ENCODE results near the gene EYA3. TPM values are rescaled to one million over a fixed set of nuclear protein-coding genes. Genes with fewer than 3 reads are reported as not detected.

The EYA3 gene
- total and polyA plus RNA-seq, 2 of the 4 experiments (the other 2 are of a cell fraction): 9.1 to 17.6 TPM

DNA sequence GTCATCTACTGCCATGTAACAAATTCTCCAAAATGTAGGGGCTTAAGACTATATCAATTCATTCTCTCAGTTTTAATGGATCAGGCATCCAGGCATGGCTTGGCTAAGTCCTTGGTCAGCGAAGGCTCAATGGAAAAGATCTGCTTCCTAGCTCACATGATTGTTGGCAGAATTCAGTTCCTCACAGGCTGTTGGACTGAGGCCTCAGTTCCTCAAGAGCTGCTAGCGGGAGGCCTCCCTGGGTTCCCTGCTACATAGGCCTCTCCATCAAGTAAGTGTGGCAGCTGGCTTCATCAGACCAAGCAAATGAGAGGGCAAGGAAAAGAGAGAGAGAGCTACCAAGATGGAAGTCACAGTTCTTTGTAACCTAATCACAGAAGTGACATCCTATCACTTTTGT, 19.6 kb upstream of the EYA3 start:
- intact Hi-C loops (cut with micrococcal nuclease) (no loop called here), in situ Hi-C loops (cut with MboI; ENCODE audit: low sequenced_read_pairs) (no loop called here), dilution Hi-C loops (cut with HindIII; ENCODE audit: low sequenced_read_pairs, unreplicated experiment) (no loop called here)
- H2AK9ac ChIP-seq (replicated peaks; ENCODE audit: low read depth, low read length, poor library complexity): no peak overlapping the region
- no peak overlapping the region for H4K5ac ChIP-seq (ENCODE audit: low read depth, low read length)
- no peak overlapping the region for H2BK5ac ChIP-seq (ENCODE audit: low read depth, low read length, poor library complexity, severe bottlenecking)
- no peaks in the 10 kb centered on the region for H4K20me1 ChIP-seq (ENCODE audit: insufficient read depth, low read length)
- H3K4me3 ChIP-seq (ENCODE audit: insufficient read depth, low read depth, low read length): no peak overlapping the region
- no peak overlapping the region for H2AFZ ChIP-seq (replicated peaks; ENCODE audit: low read length, poor library complexity)
- H2BK15ac ChIP-seq (ENCODE audit: low read depth, low read length): no peak overlapping the region
- H3K9me1 ChIP-seq (ENCODE audit: insufficient read depth, low read length): peaks cover 11% of the 10 kb centered on the region
- DNase-seq (no peak), ATAC-seq (ENCODE audit: low read depth) (no peak)
- H3K4me1 ChIP-seq (ENCODE audit: control insufficient read depth, insufficient read depth, low read length): peaks cover 6% of the 10 kb centered on the region
- ChIA-PET CTCF (no interaction called here), POLR2A (ENCODE audit: unreplicated experiment) (no interaction called here)
- H3K9ac ChIP-seq (ENCODE audit: low read depth, low read length): no peak overlapping the region
- no peaks in the 10 kb centered on the region for H3K27me3 ChIP-seq (ENCODE audit: control insufficient read depth, insufficient read depth, low read length)
- TF ChIP-seq CHD1 (IDR thresholded peaks at IDR 0.05; ENCODE audit: low read depth, low read length): no peak
- no peak for TF ChIP-seq MAZ (IDR thresholded peaks at IDR 0.05; ENCODE audit: borderline replicate concordance, low read depth, low read length)
- no peak for TF ChIP-seq BHLHE40 (IDR thresholded peaks at IDR 0.05; ENCODE audit: low read depth, low read length)
- TF ChIP-seq CEBPB (IDR thresholded peaks at IDR 0.05; ENCODE audit: low read depth, low read length): no peak
- TF ChIP-seq, protein P1, sequence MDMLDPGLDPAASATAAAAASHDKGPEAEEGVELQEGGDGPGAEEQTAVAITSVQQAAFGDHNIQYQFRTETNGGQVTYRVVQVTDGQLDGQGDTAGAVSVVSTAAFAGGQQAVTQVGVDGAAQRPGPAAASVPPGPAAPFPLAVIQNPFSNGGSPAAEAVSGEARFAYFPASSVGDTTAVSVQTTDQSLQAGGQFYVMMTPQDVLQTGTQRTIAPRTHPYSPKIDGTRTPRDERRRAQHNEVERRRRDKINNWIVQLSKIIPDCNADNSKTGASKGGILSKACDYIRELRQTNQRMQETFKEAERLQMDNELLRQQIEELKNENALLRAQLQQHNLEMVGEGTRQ (IDR thresholded peaks at IDR 0.05; ENCODE audit: low read depth, low read length): no peak
- TF ChIP-seq, protein P2, sequence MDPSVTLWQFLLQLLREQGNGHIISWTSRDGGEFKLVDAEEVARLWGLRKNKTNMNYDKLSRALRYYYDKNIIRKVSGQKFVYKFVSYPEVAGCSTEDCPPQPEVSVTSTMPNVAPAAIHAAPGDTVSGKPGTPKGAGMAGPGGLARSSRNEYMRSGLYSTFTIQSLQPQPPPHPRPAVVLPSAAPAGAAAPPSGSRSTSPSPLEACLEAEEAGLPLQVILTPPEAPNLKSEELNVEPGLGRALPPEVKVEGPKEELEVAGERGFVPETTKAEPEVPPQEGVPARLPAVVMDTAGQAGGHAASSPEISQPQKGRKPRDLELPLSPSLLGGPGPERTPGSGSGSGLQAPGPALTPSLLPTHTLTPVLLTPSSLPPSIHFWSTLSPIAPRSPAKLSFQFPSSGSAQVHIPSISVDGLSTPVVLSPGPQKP (IDR thresholded peaks at IDR 0.05; ENCODE audit: borderline replicate concordance, low read depth, low read length): no peak
- no peak for TF ChIP-seq POLR2A (IDR thresholded peaks at IDR 0.05; ENCODE audit: low read depth, low read length)
- TF ChIP-seq SMC3 (IDR thresholded peaks at IDR 0.05; ENCODE audit: low read depth, low read length): no peak
- TF ChIP-seq MAFK (IDR thresholded peaks at IDR 0.05; ENCODE audit: low read depth, low read length): no peak
- no peak for TF ChIP-seq RFX5 (IDR thresholded peaks at IDR 0.05; ENCODE audit: low read depth, low read length)
- H3K4me2 ChIP-seq (ENCODE audit: low read depth, low read length): no peak overlapping the region
- WGBS, 2 experiments (ENCODE audit: extremely low coverage in 2 of 2, insufficient read length in 1 of 2): no CpG with 5 or more reads among the region's 2 CpGs
- no peak overlapping the region for H3K14ac ChIP-seq (replicated peaks; ENCODE audit: low read depth, low read length)
- H2BK120ac ChIP-seq (ENCODE audit: low read depth, low read length): no peak overlapping the region
- no peaks in the 10 kb centered on the region for H3K9me3 ChIP-seq (ENCODE audit: control insufficient read depth, insufficient read depth, low read length)
- no peak overlapping the region for H3K27ac ChIP-seq (ENCODE audit: insufficient read depth, low read length)
- H4K91ac ChIP-seq (ENCODE audit: insufficient read depth, low read depth, low read length): no peak overlapping the region
- no peak overlapping the region for H3K4ac ChIP-seq (ENCODE audit: low read depth, low read length)
- H2AK5ac ChIP-seq (ENCODE audit: low read depth, low read length): no peak overlapping the region
- no peak overlapping the region for H3K56ac ChIP-seq (ENCODE audit: extremely low read depth, insufficient read depth, low read length)
- no peak overlapping the region for H3K23ac ChIP-seq (ENCODE audit: low read depth, low read length)
- no peaks in the 10 kb centered on the region for H3K36me3 ChIP-seq (ENCODE audit: control insufficient read depth, insufficient read depth, low read length)
- H3K18ac ChIP-seq (ENCODE audit: low read depth, low read length): no peak overlapping the region
- H2BK20ac ChIP-seq (ENCODE audit: low read depth, low read length): no peak overlapping the region
- H3K79me1 ChIP-seq (ENCODE audit: low read depth in 1 of 2, low read length in 2 of 2): no peaks in the 10 kb centered on the region
- no peak overlapping the region for H4K8ac ChIP-seq (ENCODE audit: low read depth in 2 of 2, low read length in 2 of 2)
- BruUV-seq (replicated peaks): no TSS peak

Measured in IMR-90 (cell line).